GM23338 (cell line): ENCODE measurements around the gene CDON. TPM values are rescaled to one million over a fixed set of nuclear protein-coding genes. Genes with fewer than 3 reads are reported as not detected.

Experiments
- ATAC-seq: fragments of 200-7000 bp; cut with Tn5 transposase; 3 replicates; pipeline ENCODE4 v1.9.1; 2020
- DNase-seq: peaks from one replicate; pipeline ENCODE4 v3.0.0-alpha.2; 2015; ENCODE audit warnings: low spot score
- H2AFZ ChIP-seq: fragments of 200-600 bp; sonication (generic); 2 replicates; pipeline ENCODE4 v1.8.0; 2016; ENCODE audit warnings: antibody characterized with exemption, mild to moderate bottlenecking, moderate library complexity
- H3F3A ChIP-seq: fragments of 200-600 bp; sonication (generic); replicated peaks from 2 replicates; pipeline ENCODE4 v1.8.0; 2017; ENCODE audit warnings: antibody characterized with exemption, mixed run types, low read depth
- H3K27ac ChIP-seq: fragments of 200-600 bp; sonication (generic); 2 replicates; pipeline ENCODE4 v1.6.1; 2016; ENCODE audit warnings: low read depth
- H3K27me3 ChIP-seq: fragments of 200-600 bp; sonication (generic); 2 replicates; pipeline ENCODE4 v1.8.0; 2016; ENCODE audit warnings: mild to moderate bottlenecking, mixed run types, moderate library complexity; ENCODE audit not compliant: insufficient read depth
- H3K36me3 ChIP-seq: fragments of 200-600 bp; sonication (generic); 2 replicates; pipeline ENCODE4 v1.8.0; 2016; ENCODE audit warnings: mild to moderate bottlenecking; ENCODE audit not compliant: insufficient read depth
- H3K4me1 ChIP-seq: fragments of 200-600 bp; sonication (generic); 2 replicates; pipeline ENCODE4 v1.8.0; 2016; ENCODE audit warnings: mild to moderate bottlenecking, moderate library complexity; ENCODE audit not compliant: insufficient read depth
- H3K4me2 ChIP-seq: fragments of 200-600 bp; sonication (generic); 2 replicates; pipeline ENCODE4 v1.7.1; 2017; ENCODE audit warnings: mixed run types
- H3K4me3 ChIP-seq: fragments of 200-600 bp; sonication (generic); 2 replicates; pipeline ENCODE4 v1.6.1; 2016; ENCODE audit warnings: mixed run types
- H3K79me2 ChIP-seq: fragments of 200-600 bp; sonication (generic); replicated peaks from 2 replicates; pipeline ENCODE4 v1.8.0; 2017; ENCODE audit warnings: mild to moderate bottlenecking; ENCODE audit not compliant: insufficient read depth
- H3K9me2 ChIP-seq: fragments of 200-600 bp; sonication (generic); 2 replicates; pipeline ENCODE4 v1.8.0; 2017; ENCODE audit not compliant: insufficient read depth
- H4K20me1 ChIP-seq: fragments of 200-600 bp; sonication (generic); replicated peaks from 2 replicates; pipeline ENCODE4 v1.8.0; 2017; ENCODE audit warnings: mild to moderate bottlenecking; ENCODE audit not compliant: insufficient read depth
- H3K27ac Mint-ChIP-seq: 2 replicates; pipeline ENCODE4 v1.8.0; 2020; ENCODE audit warnings: inconsistent platforms, mild to moderate bottlenecking, moderate library complexity, mixed read lengths
- H3K27me3 Mint-ChIP-seq: 3 replicates; pipeline ENCODE4 v1.8.0; 2022; ENCODE audit warnings: low read depth, mild to moderate bottlenecking, moderate library complexity, mixed read lengths, inconsistent platforms; ENCODE audit not compliant: insufficient read depth, poor library complexity
- H3K36me3 Mint-ChIP-seq: 3 replicates; pipeline ENCODE4 v1.8.0; 2021; ENCODE audit warnings: low read depth, mild to moderate bottlenecking, inconsistent platforms, moderate library complexity, mixed read lengths
- H3K4me1 Mint-ChIP-seq: 3 replicates; pipeline ENCODE4 v1.8.0; 2020; ENCODE audit warnings: mild to moderate bottlenecking, inconsistent platforms, mixed read lengths
- H3K4me3 Mint-ChIP-seq: 3 replicates; pipeline ENCODE4 v1.8.0; 2021; ENCODE audit warnings: moderate library complexity, mild to moderate bottlenecking, inconsistent platforms, mixed read lengths
- H3K9me3 Mint-ChIP-seq: 3 replicates; pipeline ENCODE4 v1.8.0; 2020; ENCODE audit warnings: moderate library complexity, mild to moderate bottlenecking, inconsistent platforms, mixed read lengths
- CREB1 ChIP-seq: fragments of 250-450 bp; sonication (Bioruptor Pico); IDR thresholded peaks from 2 replicates; pipeline ENCODE4 v1.5.0; 2020; ENCODE audit warnings: low read depth, mild to moderate bottlenecking, moderate library complexity
- EZH2 ChIP-seq: fragments of 200-600 bp; sonication (generic); IDR thresholded peaks from one replicate; pipeline ENCODE4 v1.8.0; 2017; ENCODE audit warnings: antibody characterized with exemption, mild to moderate bottlenecking, low read depth; ENCODE audit not compliant: unreplicated experiment
- EZH2phosphoT487 ChIP-seq: fragments of 200-600 bp; sonication (generic); IDR thresholded peaks from one replicate; pipeline ENCODE4 v1.8.1; 2018; ENCODE audit warnings: antibody characterized with exemption; ENCODE audit not compliant: unreplicated experiment
- POLR2AphosphoS5 ChIP-seq: IDR thresholded peaks from 2 replicates; pipeline ENCODE4 v1.6.1; 2016; ENCODE audit warnings: antibody characterized with exemption, low read depth
- STAT1 ChIP-seq: IDR thresholded peaks from one replicate; pipeline ENCODE4 v1.6.1; 2016; ENCODE audit warnings: antibody characterized with exemption; ENCODE audit not compliant: unreplicated experiment
- ZNF114 ChIP-seq: fragments of 250-450 bp; sonication (Bioruptor Pico); IDR thresholded peaks from 2 replicates; pipeline ENCODE4 v1.5.0; 2020; ENCODE audit warnings: mild to moderate bottlenecking, moderate library complexity
- ZNF331 ChIP-seq: fragments of 250-450 bp; sonication (Bioruptor Pico); IDR thresholded peaks from 2 replicates; pipeline ENCODE4 v1.5.0; 2020; ENCODE audit warnings: low read depth, mild to moderate bottlenecking, moderate library complexity
- polyA plus RNA-seq: library from polyadenylated mRNA; unstranded; fragments of >200 nt; fragmentation: Nextera tagmentation; extraction: Ambion mirVana; gene quantifications from 2 replicates; pipeline ENCODE4 v1.2.1, GENCODE V29; 2016
- total RNA-seq: library from RNA; depleted of rRNA; stranded (reverse); fragments of >200 nt; shearing (Covaris generic); gene quantifications from 2 replicates; pipeline ENCODE4 v1.2.3, GENCODE V29; 2014
- TF ChIP-seq, protein P1 (sequence below), 2 experiments: fragments of 200-600 bp in 1 of 2; sonication (generic) in 1 of 2; conservative IDR thresholded peaks; 2 replicates each; pipeline versions ENCODE4 v1.5.1 to v1.6.1; 2016 to 2017; ENCODE audit warnings: antibody characterized with exemption in 2 of 2, low read depth in 2 of 2, mild to moderate bottlenecking in 2 of 2, moderate library complexity in 1 of 2
- TF ChIP-seq, protein P2 (sequence below): fragments of 250-450 bp; sonication (Bioruptor Pico); IDR thresholded peaks from 2 replicates; pipeline ENCODE4 v1.5.0; 2020; ENCODE audit warnings: mild to moderate bottlenecking, moderate library complexity
- TF ChIP-seq, protein P3 (sequence below): IDR thresholded peaks from one replicate; pipeline ENCODE4 v1.6.1; 2018; ENCODE audit warnings: antibody characterized with exemption; ENCODE audit not compliant: unreplicated experiment

Gene CDON
- total and polyA plus RNA-seq, 2 experiments from 2014 or later = 4.1 to 35.5 TPM

DNA sequence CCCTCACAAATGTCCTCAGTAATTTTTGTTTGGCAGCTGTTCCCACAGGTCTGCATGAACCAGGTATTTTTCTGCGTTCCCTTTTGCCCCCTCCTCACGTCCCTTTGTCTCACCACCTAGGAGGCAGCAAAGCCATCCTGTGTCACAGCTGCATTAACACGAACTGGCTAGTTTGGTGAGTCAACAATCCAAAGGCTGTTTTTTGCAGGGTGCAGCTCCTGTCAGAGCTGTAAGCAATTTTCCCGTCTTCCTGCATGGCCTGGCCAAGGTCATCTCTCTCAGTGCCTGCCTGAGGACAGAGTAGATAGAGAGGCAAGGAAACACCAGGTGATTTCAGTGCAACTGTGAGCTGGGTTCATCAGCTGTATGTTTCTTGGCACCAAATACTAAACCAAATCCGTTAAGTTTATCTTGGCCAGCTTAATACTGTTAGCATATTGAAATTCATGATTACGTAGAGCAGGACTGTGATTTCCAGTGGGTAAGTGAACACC lies 137.4 kb downstream of the CDON start (continued):
- TF ChIP-seq, protein P1, sequence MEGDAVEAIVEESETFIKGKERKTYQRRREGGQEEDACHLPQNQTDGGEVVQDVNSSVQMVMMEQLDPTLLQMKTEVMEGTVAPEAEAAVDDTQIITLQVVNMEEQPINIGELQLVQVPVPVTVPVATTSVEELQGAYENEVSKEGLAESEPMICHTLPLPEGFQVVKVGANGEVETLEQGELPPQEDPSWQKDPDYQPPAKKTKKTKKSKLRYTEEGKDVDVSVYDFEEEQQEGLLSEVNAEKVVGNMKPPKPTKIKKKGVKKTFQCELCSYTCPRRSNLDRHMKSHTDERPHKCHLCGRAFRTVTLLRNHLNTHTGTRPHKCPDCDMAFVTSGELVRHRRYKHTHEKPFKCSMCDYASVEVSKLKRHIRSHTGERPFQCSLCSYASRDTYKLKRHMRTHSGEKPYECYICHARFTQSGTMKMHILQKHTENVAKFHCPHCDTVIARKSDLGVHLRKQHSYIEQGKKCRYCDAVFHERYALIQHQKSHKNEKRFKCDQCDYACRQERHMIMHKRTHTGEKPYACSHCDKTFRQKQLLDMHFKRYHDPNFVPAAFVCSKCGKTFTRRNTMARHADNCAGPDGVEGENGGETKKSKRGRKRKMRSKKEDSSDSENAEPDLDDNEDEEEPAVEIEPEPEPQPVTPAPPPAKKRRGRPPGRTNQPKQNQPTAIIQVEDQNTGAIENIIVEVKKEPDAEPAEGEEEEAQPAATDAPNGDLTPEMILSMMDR (conservative IDR thresholded peaks at IDR 0.05; ENCODE audit: low read depth in 2 of 2) = 0 out of 4 replicates have a peak, but pooled peaks of 1 of the 2 experiments have one; percentile 10

DNA sequence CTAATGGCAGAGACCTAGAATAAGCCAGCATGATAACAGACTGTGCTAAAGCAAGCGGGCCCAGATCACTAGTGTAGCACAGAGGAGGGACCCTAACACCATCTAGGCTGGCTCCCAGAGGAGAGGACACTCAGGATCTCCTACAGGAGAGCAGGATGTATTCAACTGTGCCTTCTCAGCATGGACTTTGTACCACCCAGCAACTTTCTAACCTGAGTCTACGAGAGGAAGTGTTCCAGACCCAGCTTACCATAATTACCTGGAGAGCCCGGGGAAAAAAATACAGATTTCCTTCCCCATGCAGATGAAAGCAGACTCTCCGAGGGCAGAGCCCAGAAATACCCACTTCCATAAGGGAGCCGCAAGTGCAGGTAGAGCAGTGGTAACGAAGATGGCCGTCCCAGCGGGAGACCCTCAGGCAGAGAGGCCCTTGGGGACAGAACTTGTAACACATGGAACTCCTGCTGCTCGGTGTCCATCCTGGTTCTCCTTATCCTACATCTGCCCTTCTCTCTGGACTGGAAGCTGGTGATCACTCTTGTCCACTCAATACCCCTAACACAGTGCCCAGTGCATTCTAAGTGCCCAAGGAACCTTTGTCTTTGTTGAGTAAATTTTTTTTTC lies 138.2 kb downstream of the CDON start:
- H3K27ac Mint-ChIP-seq = no peak overlapping the region; the same call in 1 of the 2 replicates
- Histone ChIP-seq H3K4me2 (no peak overlapping the region), H2AFZ (no peak overlapping the region), H3K27ac (no peak overlapping the region), H4K20me1 (no peaks in the 10 kb centered on the region), H3K4me3 (no peak overlapping the region), H3K27me3 (no peaks in the 10 kb centered on the region), H3F3A (no peaks in the 10 kb centered on the region), H3K4me1 (no peaks in the 10 kb centered on the region), H3K79me2 (no peaks in the 10 kb centered on the region), H3K36me3 (no peaks in the 10 kb centered on the region), H3K9me2 (no peaks in the 10 kb centered on the region)
- H3K9me3 Mint-ChIP-seq = no peaks in the 10 kb centered on the region
- H3K4me3 Mint-ChIP-seq = no peak overlapping the region
- peaks cover 5% of the 10 kb centered on the region for H3K27me3 Mint-ChIP-seq
- DNase-seq = no peak
- ATAC-seq = no peak
- H3K4me1 Mint-ChIP-seq = peaks cover 15% of the 10 kb centered on the region
- H3K36me3 Mint-ChIP-seq = no peaks in the 10 kb centered on the region
- TF ChIP-seq STAT1 (no peak), ZNF114 (CRISPR knock-in tag) (no peak), EZH2phosphoT487 (no peak), CREB1 (CRISPR knock-in tag) (no peak), ZNF331 (CRISPR knock-in tag) (no peak), POLR2AphosphoS5 (no peak), EZH2 (no peak)
- TF ChIP-seq, protein P2, sequence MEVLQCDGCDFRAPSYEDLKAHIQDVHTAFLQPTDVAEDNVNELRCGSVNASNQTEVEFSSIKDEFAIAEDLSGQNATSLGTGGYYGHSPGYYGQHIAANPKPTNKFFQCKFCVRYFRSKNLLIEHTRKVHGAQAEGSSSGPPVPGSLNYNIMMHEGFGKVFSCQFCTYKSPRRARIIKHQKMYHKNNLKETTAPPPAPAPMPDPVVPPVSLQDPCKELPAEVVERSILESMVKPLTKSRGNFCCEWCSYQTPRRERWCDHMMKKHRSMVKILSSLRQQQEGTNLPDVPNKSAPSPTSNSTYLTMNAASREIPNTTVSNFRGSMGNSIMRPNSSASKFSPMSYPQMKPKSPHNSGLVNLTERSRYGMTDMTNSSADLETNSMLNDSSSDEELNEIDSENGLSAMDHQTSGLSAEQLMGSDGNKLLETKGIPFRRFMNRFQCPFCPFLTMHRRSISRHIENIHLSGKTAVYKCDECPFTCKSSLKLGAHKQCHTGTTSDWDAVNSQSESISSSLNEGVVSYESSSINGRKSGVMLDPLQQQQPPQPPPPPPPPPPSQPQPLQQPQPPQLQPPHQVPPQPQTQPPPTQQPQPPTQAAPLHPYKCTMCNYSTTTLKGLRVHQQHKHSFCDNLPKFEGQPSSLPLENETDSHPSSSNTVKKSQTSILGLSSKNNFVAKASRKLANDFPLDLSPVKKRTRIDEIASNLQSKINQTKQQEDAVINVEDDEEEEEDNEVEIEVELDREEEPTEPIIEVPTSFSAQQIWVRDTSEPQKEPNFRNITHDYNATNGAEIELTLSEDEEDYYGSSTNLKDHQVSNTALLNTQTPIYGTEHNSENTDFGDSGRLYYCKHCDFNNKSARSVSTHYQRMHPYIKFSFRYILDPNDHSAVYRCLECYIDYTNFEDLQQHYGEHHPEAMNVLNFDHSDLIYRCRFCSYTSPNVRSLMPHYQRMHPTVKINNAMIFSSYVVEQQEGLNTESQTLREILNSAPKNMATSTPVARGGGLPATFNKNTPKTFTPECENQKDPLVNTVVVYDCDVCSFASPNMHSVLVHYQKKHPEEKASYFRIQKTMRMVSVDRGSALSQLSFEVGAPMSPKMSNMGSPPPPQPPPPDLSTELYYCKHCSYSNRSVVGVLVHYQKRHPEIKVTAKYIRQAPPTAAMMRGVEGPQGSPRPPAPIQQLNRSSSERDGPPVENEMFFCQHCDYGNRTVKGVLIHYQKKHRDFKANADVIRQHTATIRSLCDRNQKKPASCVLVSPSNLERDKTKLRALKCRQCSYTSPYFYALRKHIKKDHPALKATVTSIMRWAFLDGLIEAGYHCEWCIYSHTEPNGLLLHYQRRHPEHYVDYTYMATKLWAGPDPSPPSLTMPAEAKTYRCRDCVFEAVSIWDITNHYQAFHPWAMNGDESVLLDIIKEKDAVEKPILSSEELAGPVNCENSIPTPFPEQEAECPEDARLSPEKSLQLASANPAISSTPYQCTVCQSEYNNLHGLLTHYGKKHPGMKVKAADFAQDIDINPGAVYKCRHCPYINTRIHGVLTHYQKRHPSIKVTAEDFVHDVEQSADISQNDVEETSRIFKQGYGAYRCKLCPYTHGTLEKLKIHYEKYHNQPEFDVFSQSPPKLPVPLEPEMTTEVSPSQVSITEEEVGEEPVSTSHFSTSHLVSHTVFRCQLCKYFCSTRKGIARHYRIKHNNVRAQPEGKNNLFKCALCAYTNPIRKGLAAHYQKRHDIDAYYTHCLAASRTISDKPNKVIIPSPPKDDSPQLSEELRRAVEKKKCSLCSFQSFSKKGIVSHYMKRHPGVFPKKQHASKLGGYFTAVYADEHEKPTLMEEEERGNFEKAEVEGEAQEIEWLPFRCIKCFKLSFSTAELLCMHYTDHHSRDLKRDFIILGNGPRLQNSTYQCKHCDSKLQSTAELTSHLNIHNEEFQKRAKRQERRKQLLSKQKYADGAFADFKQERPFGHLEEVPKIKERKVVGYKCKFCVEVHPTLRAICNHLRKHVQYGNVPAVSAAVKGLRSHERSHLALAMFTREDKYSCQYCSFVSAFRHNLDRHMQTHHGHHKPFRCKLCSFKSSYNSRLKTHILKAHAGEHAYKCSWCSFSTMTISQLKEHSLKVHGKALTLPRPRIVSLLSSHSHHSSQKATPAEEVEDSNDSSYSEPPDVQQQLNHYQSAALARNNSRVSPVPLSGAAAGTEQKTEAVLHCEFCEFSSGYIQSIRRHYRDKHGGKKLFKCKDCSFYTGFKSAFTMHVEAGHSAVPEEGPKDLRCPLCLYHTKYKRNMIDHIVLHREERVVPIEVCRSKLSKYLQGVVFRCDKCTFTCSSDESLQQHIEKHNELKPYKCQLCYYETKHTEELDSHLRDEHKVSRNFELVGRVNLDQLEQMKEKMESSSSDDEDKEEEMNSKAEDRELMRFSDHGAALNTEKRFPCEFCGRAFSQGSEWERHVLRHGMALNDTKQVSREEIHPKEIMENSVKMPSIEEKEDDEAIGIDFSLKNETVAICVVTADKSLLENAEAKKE (CRISPR knock-in tag) = no peak
- TF ChIP-seq, protein P1 (conservative IDR thresholded peaks at IDR 0.05; ENCODE audit: low read depth in 2 of 2) = no peak
- TF ChIP-seq, protein P3, sequence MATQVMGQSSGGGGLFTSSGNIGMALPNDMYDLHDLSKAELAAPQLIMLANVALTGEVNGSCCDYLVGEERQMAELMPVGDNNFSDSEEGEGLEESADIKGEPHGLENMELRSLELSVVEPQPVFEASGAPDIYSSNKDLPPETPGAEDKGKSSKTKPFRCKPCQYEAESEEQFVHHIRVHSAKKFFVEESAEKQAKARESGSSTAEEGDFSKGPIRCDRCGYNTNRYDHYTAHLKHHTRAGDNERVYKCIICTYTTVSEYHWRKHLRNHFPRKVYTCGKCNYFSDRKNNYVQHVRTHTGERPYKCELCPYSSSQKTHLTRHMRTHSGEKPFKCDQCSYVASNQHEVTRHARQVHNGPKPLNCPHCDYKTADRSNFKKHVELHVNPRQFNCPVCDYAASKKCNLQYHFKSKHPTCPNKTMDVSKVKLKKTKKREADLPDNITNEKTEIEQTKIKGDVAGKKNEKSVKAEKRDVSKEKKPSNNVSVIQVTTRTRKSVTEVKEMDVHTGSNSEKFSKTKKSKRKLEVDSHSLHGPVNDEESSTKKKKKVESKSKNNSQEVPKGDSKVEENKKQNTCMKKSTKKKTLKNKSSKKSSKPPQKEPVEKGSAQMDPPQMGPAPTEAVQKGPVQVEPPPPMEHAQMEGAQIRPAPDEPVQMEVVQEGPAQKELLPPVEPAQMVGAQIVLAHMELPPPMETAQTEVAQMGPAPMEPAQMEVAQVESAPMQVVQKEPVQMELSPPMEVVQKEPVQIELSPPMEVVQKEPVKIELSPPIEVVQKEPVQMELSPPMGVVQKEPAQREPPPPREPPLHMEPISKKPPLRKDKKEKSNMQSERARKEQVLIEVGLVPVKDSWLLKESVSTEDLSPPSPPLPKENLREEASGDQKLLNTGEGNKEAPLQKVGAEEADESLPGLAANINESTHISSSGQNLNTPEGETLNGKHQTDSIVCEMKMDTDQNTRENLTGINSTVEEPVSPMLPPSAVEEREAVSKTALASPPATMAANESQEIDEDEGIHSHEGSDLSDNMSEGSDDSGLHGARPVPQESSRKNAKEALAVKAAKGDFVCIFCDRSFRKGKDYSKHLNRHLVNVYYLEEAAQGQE = no peak
